Esophagus muscularis mucosa (tissue), 4 donors: Measurements from ENCODE around the gene CNTNAP2. TPM values are rescaled to one million over a fixed set of nuclear protein-coding genes. Genes with fewer than 3 reads are reported as not detected.

Source experiments
- DNase-seq: peaks from one replicate; pipeline ENCODE4 v3.0.0-alpha.2; 2017; ENCODE audit errors: extremely low spot score
- H3K27ac ChIP-seq, 4 donors: fragments of 200-600 bp; sonication (generic); replicated peaks in 1 of 4; 1 replicate in 3 of 4; 2 replicates in 1 of 4; pipeline ENCODE4 v1.5.1; 2016 to 2019; ENCODE audit warnings: mild to moderate bottlenecking in 1 of 4
- H3K27me3 ChIP-seq, 4 donors: fragments of 200-600 bp; sonication (generic); one replicate each; pipeline versions ENCODE4 v1.5.1 to v1.6.0; 2016 to 2019
- H3K36me3 ChIP-seq, 4 donors: fragments of 200-600 bp; sonication (generic); one replicate each; pipeline ENCODE4 v1.5.1; 2016 to 2019
- H3K4me1 ChIP-seq, 4 donors: fragments of 200-600 bp; sonication (generic); one replicate each; pipeline ENCODE4 v1.5.1; 2016 to 2019
- H3K4me3 ChIP-seq, 4 donors: fragments of 200-600 bp; sonication (generic); 1 replicate in 2 of 4; 2 replicates in 2 of 4; pipeline ENCODE4 v1.5.1; 2016 to 2019; ENCODE audit warnings: mild to moderate bottlenecking in 4 of 4, moderate library complexity in 1 of 4
- H3K9me3 ChIP-seq, 4 donors: fragments of 200-600 bp; sonication (generic); 1 replicate in 3 of 4; 2 replicates in 1 of 4; pipeline ENCODE4 v1.5.1; 2016 to 2019
- EP300 ChIP-seq: sonication (generic); formaldehyde crosslinking; IDR thresholded peaks from one replicate; pipeline ENCODE4 v1.6.1; 2017; ENCODE audit warnings: antibody characterized with exemption
- POLR2A ChIP-seq: fragments of 450-650 bp; IDR thresholded peaks from one replicate; pipeline ENCODE4 v1.6.1; 2017; ENCODE audit warnings: antibody characterized with exemption, moderate library complexity, mild to moderate bottlenecking, low read depth
- POLR2AphosphoS5 ChIP-seq, 2 donors: sonication (generic); formaldehyde crosslinking; IDR thresholded peaks; one replicate each; pipeline ENCODE4 v1.6.1; 2017; ENCODE audit warnings: antibody characterized with exemption in 2 of 2
- whole genome bisulfite sequencing: methylation state at CpG from one replicate; pipeline ENCODE4 v1.1.5; 2018; 5-methylcytosine and 5-hydroxymethylcytosine counted together
- intact Hi-C: fragments of 100-400 bp; cut with DNase I; formaldehyde crosslinking; loops from one replicate; pipeline ENCODE4 v1.15.1; 2023
- total RNA-seq, 4 donors: library from RNA; depleted of rRNA; stranded (reverse); fragments of >200 nt; gene quantifications; one replicate each; pipeline versions ENCODE4 v1.1.0 to v1.2.1, GENCODE V29; 2016
- TF ChIP-seq, protein P1 (sequence below), 3 experiments: fragments of 200-600 bp in 2 of 3; fragments of 450-650 bp in 1 of 3; sonication (generic) in 2 of 3; IDR thresholded peaks; one replicate each; pipeline ENCODE4 v1.5.1; 2017 to 2019; ENCODE audit warnings: antibody characterized with exemption in 3 of 3, mild to moderate bottlenecking in 2 of 3, moderate library complexity in 1 of 3

The CNTNAP2 gene
- total RNA-seq, 4 donors from 2014 or later, result 1.2 to 2.9 (median 1.9) TPM

DNA sequence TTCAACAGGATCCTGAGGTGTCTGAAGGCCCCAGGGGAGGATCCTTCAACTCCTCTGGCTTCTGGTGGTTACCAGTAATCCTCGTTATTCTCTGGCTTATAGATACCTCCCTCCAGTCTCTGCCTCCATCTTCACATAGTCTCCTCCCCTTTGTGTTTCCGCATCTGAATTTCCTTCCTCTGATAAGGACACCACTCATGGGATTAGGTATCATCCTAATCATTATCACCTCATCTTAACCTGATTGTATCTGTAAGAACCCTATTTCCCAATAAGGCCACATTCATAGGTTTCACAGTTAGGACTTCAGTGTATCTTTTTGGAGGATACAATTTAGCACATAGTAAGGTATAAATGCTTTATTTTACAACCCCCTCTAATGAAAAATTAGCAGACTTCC is 1189.2 kb downstream of the CNTNAP2 start:
- Histone ChIP-seq H3K36me3 (no peaks in the 10 kb centered on the region), H3K9me3 (no peaks in the 10 kb centered on the region), H3K4me1 (no peaks in the 10 kb centered on the region), H3K4me3 (no peak overlapping the region), H3K27ac (no peak overlapping the region), H3K27me3 (no peaks in the 10 kb centered on the region)
- WGBS, result 81% methylated on average over 2 of the region's 2 CpGs
- intact Hi-C loops, result no loop called here
- DNase-seq, result no peak
- TF ChIP-seq POLR2AphosphoS5 (IDR thresholded peaks at IDR 0.05) (no peak), EP300 (no peak), POLR2A (no peak)
- TF ChIP-seq, protein P1, sequence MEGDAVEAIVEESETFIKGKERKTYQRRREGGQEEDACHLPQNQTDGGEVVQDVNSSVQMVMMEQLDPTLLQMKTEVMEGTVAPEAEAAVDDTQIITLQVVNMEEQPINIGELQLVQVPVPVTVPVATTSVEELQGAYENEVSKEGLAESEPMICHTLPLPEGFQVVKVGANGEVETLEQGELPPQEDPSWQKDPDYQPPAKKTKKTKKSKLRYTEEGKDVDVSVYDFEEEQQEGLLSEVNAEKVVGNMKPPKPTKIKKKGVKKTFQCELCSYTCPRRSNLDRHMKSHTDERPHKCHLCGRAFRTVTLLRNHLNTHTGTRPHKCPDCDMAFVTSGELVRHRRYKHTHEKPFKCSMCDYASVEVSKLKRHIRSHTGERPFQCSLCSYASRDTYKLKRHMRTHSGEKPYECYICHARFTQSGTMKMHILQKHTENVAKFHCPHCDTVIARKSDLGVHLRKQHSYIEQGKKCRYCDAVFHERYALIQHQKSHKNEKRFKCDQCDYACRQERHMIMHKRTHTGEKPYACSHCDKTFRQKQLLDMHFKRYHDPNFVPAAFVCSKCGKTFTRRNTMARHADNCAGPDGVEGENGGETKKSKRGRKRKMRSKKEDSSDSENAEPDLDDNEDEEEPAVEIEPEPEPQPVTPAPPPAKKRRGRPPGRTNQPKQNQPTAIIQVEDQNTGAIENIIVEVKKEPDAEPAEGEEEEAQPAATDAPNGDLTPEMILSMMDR (IDR thresholded peaks at IDR 0.05), result no peak

DNA sequence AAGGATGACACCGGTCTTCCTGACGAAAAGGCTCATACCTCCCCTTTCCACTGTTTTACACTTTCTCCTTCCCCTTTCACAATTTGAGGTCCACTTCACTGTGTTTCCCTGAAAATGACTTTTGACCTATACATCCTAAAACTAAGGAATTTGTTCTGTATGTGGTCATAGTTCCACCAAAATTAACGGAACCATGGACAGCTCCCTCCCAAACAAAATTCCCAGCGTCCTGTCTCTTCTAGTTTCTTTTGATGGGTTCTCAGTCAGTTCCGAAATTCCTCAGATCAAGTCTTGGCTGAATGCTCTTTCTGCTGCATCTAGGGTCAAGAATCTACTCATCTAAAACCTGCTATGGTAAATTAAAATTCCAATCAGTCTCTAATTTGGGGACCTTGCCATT is 1191.9 kb downstream of the CNTNAP2 start:
- no peaks in the 10 kb centered on the region for H3K27me3 ChIP-seq
- intact Hi-C loops, result no loop called here
- H3K36me3 ChIP-seq, result no peaks in the 10 kb centered on the region
- DNase-seq, result no peak
- H3K4me1 ChIP-seq, result no peaks in the 10 kb centered on the region
- 73% methylated on average over 5 of the region's 5 CpGs for WGBS
- TF ChIP-seq EP300 (no peak), POLR2A (no peak)
- no peaks in the 10 kb centered on the region for H3K9me3 ChIP-seq
- H3K4me3 ChIP-seq, result no peak overlapping the region
- no peak overlapping the region for H3K27ac ChIP-seq

DNA sequence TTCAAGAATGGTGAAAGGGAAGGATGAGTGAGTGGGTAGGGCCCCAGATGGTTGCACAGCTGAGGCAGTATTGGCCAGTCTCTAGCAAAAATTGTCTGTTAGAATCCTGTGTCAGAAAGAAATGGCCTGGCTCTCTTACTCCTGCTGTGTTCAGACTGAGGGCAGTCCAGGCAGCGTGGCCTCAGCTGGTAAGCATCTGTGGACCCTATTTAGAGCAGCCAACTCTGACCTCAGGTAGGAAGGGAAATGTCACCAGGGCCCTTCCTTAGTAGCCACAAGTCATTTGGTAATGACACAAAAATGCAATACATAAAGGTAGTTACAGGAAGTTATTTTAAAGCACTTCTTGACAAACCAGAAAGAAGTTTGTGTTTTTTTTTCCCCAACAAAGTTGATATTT is 1194.7 kb downstream of the CNTNAP2 start:
- no peak for DNase-seq
- Histone ChIP-seq H3K36me3 (no peaks in the 10 kb centered on the region), H3K9me3 (no peaks in the 10 kb centered on the region), H3K27me3 (no peaks in the 10 kb centered on the region), H3K4me1 (no peaks in the 10 kb centered on the region), H3K4me3 (no peak overlapping the region), H3K27ac (no peak overlapping the region)
- 50% methylated on average over 1 of the region's 1 CpG for WGBS
- TF ChIP-seq POLR2AphosphoS5 (IDR thresholded peaks at IDR 0.05) (no peak), EP300 (no peak), POLR2A (no peak)
- TF ChIP-seq, protein P1 (IDR thresholded peaks at IDR 0.05), result no peak
- intact Hi-C loops, result no loop called here

DNA sequence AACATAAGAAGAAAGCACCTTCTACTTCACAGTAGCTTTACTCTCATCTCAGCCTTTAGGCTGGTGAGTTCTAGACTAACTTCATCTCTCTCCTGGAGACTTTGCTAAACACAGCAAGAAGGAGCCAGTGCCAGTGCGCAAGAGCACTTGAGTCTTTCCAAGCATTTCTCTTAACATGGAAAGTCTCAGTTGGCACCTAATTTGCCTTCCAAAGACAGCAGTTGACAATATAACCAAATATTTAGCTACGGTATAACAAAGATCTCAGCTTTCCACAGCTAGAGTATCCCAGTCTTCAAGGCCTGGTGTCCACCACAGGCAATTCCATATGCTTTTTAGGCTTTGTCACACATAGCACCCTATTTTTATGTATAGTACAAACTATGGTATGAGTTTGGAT is 1204.9 kb downstream of the CNTNAP2 start:
- Histone ChIP-seq H3K9me3 (peaks cover 0 to 5% (median 0%) of the 10 kb centered on the region in 4 donors), H3K4me1 (no peaks in the 10 kb centered on the region), H3K27ac (no peak overlapping the region), H3K27me3 (no peaks in the 10 kb centered on the region), H3K4me3 (no peak overlapping the region), H3K36me3 (no peaks in the 10 kb centered on the region)
- intact Hi-C loops, result no loop called here
- DNase-seq, result no peak
- 85% methylated on average over 2 of the region's 2 CpGs for WGBS
- TF ChIP-seq EP300 (no peak), POLR2AphosphoS5 (IDR thresholded peaks at IDR 0.05) (no peak), POLR2A (no peak)
- TF ChIP-seq, protein P1 (IDR thresholded peaks at IDR 0.05), result no peak

DNA sequence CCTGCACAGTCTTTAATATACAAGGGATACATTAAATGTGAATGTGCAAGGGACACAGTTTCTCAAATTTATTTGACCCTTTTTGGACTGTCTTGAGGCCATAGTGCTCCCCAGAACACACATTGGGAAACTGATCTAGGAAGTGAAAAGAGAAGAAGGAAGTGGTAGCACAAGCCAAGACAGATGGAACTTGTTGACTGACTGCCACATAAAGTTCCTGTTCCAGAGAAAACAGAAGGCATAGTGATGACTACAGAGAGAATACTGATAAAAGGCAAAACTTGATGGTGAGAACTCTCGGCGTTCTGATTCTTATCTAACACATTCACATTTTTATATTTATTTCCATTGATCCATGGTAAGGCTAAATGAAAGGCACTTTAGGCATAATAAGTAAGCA is 1216.4 kb downstream of the CNTNAP2 start:
- H3K9me3 ChIP-seq, result peaks cover 0 to 5% (median 0%) of the 10 kb centered on the region in 4 donors
- no peak overlapping the region for H3K4me3 ChIP-seq
- TF ChIP-seq POLR2AphosphoS5 (IDR thresholded peaks at IDR 0.05), result no peak
- TF ChIP-seq POLR2A, result no peak
- TF ChIP-seq, protein P1 (IDR thresholded peaks at IDR 0.05), result no peak
- TF ChIP-seq EP300, result no peak
- DNase-seq, result no peak
- intact Hi-C loops, result no loop called here
- no peaks in the 10 kb centered on the region for H3K36me3 ChIP-seq
- no peak overlapping the region for H3K27ac ChIP-seq
- no peaks in the 10 kb centered on the region for H3K4me1 ChIP-seq
- WGBS, result 44% methylated on average over 2 of the region's 2 CpGs
- H3K27me3 ChIP-seq, result no peaks in the 10 kb centered on the region
